Osteocyte (in vitro differentiated cells): ENCODE measurements around the gene F11R. TPM values are rescaled to one million over a fixed set of nuclear protein-coding genes. Genes with fewer than 3 reads are reported as not detected.

Experiments used
- DNase-seq: peaks from one replicate; pipeline ENCODE4 v3.0.0; 2021; ENCODE audit warnings: mixed read lengths; ENCODE audit not compliant: unreplicated experiment; ENCODE audit errors: extremely low spot score
- H3K27ac Mint-ChIP-seq: one replicate; pipeline ENCODE4 v1.8.0; 2021; ENCODE audit warnings: mild to moderate bottlenecking, mixed read lengths; ENCODE audit not compliant: unreplicated experiment
- H3K27me3 Mint-ChIP-seq: one replicate; pipeline ENCODE4 v1.8.0; 2021; ENCODE audit warnings: mixed read lengths; ENCODE audit not compliant: unreplicated experiment
- H3K36me3 Mint-ChIP-seq: one replicate; pipeline ENCODE4 v1.8.0; 2021; ENCODE audit warnings: mixed read lengths; ENCODE audit not compliant: unreplicated experiment
- H3K4me1 Mint-ChIP-seq: one replicate; pipeline ENCODE4 v1.8.0; 2021; ENCODE audit warnings: mixed read lengths; ENCODE audit not compliant: unreplicated experiment
- H3K4me3 Mint-ChIP-seq: one replicate; pipeline ENCODE4 v1.8.0; 2021; ENCODE audit warnings: mild to moderate bottlenecking, moderate library complexity, mixed read lengths; ENCODE audit not compliant: unreplicated experiment
- H3K9me3 Mint-ChIP-seq: one replicate; pipeline ENCODE4 v1.8.0; 2021; ENCODE audit warnings: mixed read lengths; ENCODE audit not compliant: unreplicated experiment
- CTCF ChIP-seq: fragments of 200-600 bp; sonication (generic); IDR thresholded peaks from 2 replicates; pipeline ENCODE4 v1.5.0; 2021; ENCODE audit warnings: antibody characterized with exemption, mild to moderate bottlenecking, moderate library complexity
- total RNA-seq: library from RNA; stranded (reverse); gene quantifications from 2 replicates; pipeline ENCODE4 v1.2.1, GENCODE V29; 2021

The F11R gene
- total RNA-seq, 1 donor from 2014 or later: 1.5 TPM

GRCh38 chr1:160987359-160988050, 33.4 kb downstream of the F11R start:
- TF ChIP-seq CTCF: no peak
- H3K27ac Mint-ChIP-seq: no peak overlapping the region
- H3K36me3 Mint-ChIP-seq: no peaks in the 10 kb centered on the region
- no peaks in the 10 kb centered on the region for H3K9me3 Mint-ChIP-seq
- peaks cover 19% of the 10 kb centered on the region for H3K27me3 Mint-ChIP-seq
- no peak for DNase-seq
- H3K4me1 Mint-ChIP-seq: peaks cover 2% of the 10 kb centered on the region
- no peak overlapping the region for H3K4me3 Mint-ChIP-seq

- no peak overlapping the region for H3K4me3 Mint-ChIP-seq
- peaks cover 35% of the 10 kb centered on the region for H3K27me3 Mint-ChIP-seq
- no peak overlapping the region for H3K27ac Mint-ChIP-seq
- DNase-seq: no peak
- H3K9me3 Mint-ChIP-seq: no peaks in the 10 kb centered on the region
- peaks cover 9% of the 10 kb centered on the region for H3K4me1 Mint-ChIP-seq
- no peaks in the 10 kb centered on the region for H3K36me3 Mint-ChIP-seq
- TF ChIP-seq CTCF: no peak
These were observed 35.2 kb downstream of the F11R start for GRCh38 chr1:160985723-160986122.

GRCh38 chr1:160981584-160982411, 39.2 kb downstream of the F11R start:
- Mint-ChIP-seq H3K27ac (no peak overlapping the region), H3K9me3 (no peaks in the 10 kb centered on the region), H3K36me3 (no peaks in the 10 kb centered on the region), H3K27me3 (peaks cover 39% of the 10 kb centered on the region), H3K4me1 (peaks cover 7% of the 10 kb centered on the region), H3K4me3 (peak overlapping the region; percentile 22)
- no peak for DNase-seq
- no peak for TF ChIP-seq CTCF

- H3K4me1 Mint-ChIP-seq: peaks cover 7% of the 10 kb centered on the region
- H3K4me3 Mint-ChIP-seq: no peak overlapping the region
- H3K9me3 Mint-ChIP-seq: no peaks in the 10 kb centered on the region
- no peak for DNase-seq
- no peaks in the 10 kb centered on the region for H3K36me3 Mint-ChIP-seq
- no peak for TF ChIP-seq CTCF
- H3K27ac Mint-ChIP-seq: no peak overlapping the region
- peaks cover 43% of the 10 kb centered on the region for H3K27me3 Mint-ChIP-seq
These were observed 41.7 kb downstream of the F11R start for GRCh38 chr1:160979286-160979685.

- H3K9me3 Mint-ChIP-seq: no peaks in the 10 kb centered on the region
- no peak for TF ChIP-seq CTCF
- H3K4me1 Mint-ChIP-seq: peaks cover 7% of the 10 kb centered on the region
- DNase-seq: no peak
- no peak overlapping the region for H3K27ac Mint-ChIP-seq
- no peaks in the 10 kb centered on the region for H3K36me3 Mint-ChIP-seq
- H3K4me3 Mint-ChIP-seq: no peak overlapping the region
- H3K27me3 Mint-ChIP-seq: peaks cover 42% of the 10 kb centered on the region
These were observed 42.4 kb downstream of the F11R start for GRCh38 chr1:160978510-160978927.
